CD4-positive, alpha-beta memory T cell (primary cell): ENCODE measurements around the gene NNT. TPM values are rescaled to one million over a fixed set of nuclear protein-coding genes. Genes with fewer than 3 reads are reported as not detected.

Source experiments
- CTCF ChIA-PET: fragments of 350-600 bp; sonication (Branson Sonifier 250); formaldehyde crosslinking; loops from one replicate; lab custom pipeline; 2021; ENCODE audit warnings: inconsistent platforms; ENCODE audit not compliant: partially characterized antibody; lab: Charles Lee
- POLR2A ChIA-PET: fragments of 350-600 bp; sonication (Branson Sonifier 250); formaldehyde crosslinking; loops from one replicate; lab custom pipeline; 2021; ENCODE audit not compliant: partially characterized antibody; lab: Charles Lee
- DNase-seq, 5 donors: peaks; one replicate each; pipeline versions ENCODE4 v3.0.0 to v3.0.0-alpha.2; 2020 to 2022; ENCODE audit warnings: mixed read lengths in 1 of 5
- H3K27ac ChIP-seq: one replicate; pipeline ENCODE4 v1.7.0; 2013; ENCODE audit warnings: low read depth, low read length
- H3K27me3 ChIP-seq: 2 replicates; pipeline ENCODE4 v1.7.0; 2013; ENCODE audit warnings: mild to moderate bottlenecking, low read length, moderate library complexity; ENCODE audit not compliant: insufficient read depth
- H3K36me3 ChIP-seq: 2 replicates; pipeline ENCODE4 v1.7.0; 2013; ENCODE audit warnings: mild to moderate bottlenecking, low read length, moderate library complexity; ENCODE audit not compliant: insufficient read depth
- H3K4me1 ChIP-seq: 2 replicates; pipeline ENCODE4 v1.7.0; 2013; ENCODE audit warnings: mild to moderate bottlenecking, low read length, moderate library complexity; ENCODE audit not compliant: insufficient read depth
- H3K4me3 ChIP-seq, 2 donors: one replicate each; pipeline ENCODE4 v1.7.0; 2013; ENCODE audit warnings: low read length in 2 of 2, mild to moderate bottlenecking in 1 of 2
- H3K9me3 ChIP-seq, 2 donors: one replicate each; pipeline ENCODE4 v1.7.0; 2013; ENCODE audit warnings: low read length in 2 of 2, control low read depth in 1 of 2; ENCODE audit not compliant: control insufficient read depth in 1 of 2
- H3K27ac Mint-ChIP-seq, 7 donors: one replicate each; pipeline ENCODE4 v1.8.0; 2020 to 2021; ENCODE audit warnings: mixed read lengths in 7 of 7, mild to moderate bottlenecking in 6 of 7, inconsistent platforms in 3 of 7, moderate library complexity in 3 of 7
- H3K27me3 Mint-ChIP-seq, 2 donors: one replicate each; pipeline ENCODE4 v1.8.0; 2020 to 2021; ENCODE audit warnings: mixed read lengths in 2 of 2
- H3K36me3 Mint-ChIP-seq, 2 donors: one replicate each; pipeline ENCODE4 v1.8.0; 2020 to 2021; ENCODE audit warnings: mixed read lengths in 2 of 2, inconsistent platforms in 1 of 2, mild to moderate bottlenecking in 1 of 2
- H3K4me1 Mint-ChIP-seq, 4 donors: one replicate each; pipeline ENCODE4 v1.8.0; 2020 to 2021; ENCODE audit warnings: mixed read lengths in 4 of 4, mild to moderate bottlenecking in 1 of 4
- H3K4me3 Mint-ChIP-seq, 8 donors: one replicate each; pipeline ENCODE4 v1.8.0; 2020 to 2021; ENCODE audit warnings: mixed read lengths in 8 of 8, mild to moderate bottlenecking in 7 of 8, moderate library complexity in 6 of 8, inconsistent platforms in 3 of 8
- H3K9me3 Mint-ChIP-seq, 8 donors: one replicate each; pipeline ENCODE4 v1.8.0; 2020 to 2021; ENCODE audit warnings: mixed read lengths in 8 of 8, mild to moderate bottlenecking in 5 of 8, inconsistent platforms in 3 of 8, moderate library complexity in 1 of 8
- intact Hi-C: fragments of 100-400 bp; cut with micrococcal nuclease; formaldehyde crosslinking; loops from one replicate; pipeline ENCODE4 v1.15.1; 2023
- polyA plus RNA-seq, 2 donors: library from polyadenylated mRNA; unstranded; fragments of 300-500 nt; fragmentation: Illumina TruSeq; gene quantifications; one replicate each; pipeline ENCODE4 v1.2.3, GENCODE V29; 2021
- total RNA-seq, 2 experiments: library from RNA; stranded (reverse); gene quantifications; one replicate each; pipeline ENCODE4 v1.2.3, GENCODE V29; 2021

The NNT gene
- total and polyA plus RNA-seq, 4 experiments from 2014 or later = 47.0 to 74.7 (median 56.8) TPM

DNA sequence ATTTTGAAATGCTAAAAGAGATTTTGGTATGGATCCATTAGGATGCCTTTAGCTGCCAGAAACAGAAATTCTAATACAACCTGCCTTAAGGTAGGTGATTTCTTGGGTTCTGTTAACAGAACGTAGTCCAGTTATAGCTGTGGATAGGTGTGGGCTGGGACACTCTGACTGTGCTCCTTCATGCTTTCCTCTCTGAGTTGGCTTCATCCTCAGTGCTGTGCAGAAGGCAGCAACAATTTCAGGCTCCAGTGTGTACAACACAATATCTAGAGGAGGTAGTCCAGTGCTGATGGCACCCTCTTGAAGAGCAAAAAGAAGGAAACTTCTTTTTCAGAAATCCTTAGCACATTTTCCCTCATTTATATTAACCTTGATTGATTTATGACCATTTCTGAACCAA, 34.4 kb downstream of the NNT start:
- H3K4me1 ChIP-seq = no peaks in the 10 kb centered on the region
- no peak overlapping the region for H3K4me3 ChIP-seq
- intact Hi-C loops = no loop called here
- no peaks in the 10 kb centered on the region for H3K27me3 ChIP-seq
- H3K27ac Mint-ChIP-seq = peak overlapping the region in 1 of 7 donors; percentile 17
- POLR2A ChIA-PET = interaction anchor here (1.2 kb wide), 1 partner anchor 153 kb away, joined by 4 read pairs; the partner anchor contains the start of gene TMEM267
- peaks cover 7% of the 10 kb centered on the region for H3K36me3 ChIP-seq
- DNase-seq = no peak
- no peak overlapping the region for H3K27ac ChIP-seq
- no peaks in the 10 kb centered on the region for H3K9me3 Mint-ChIP-seq
- CTCF ChIA-PET = interaction anchor here (0.5 to 1.3 kb wide), 5 partner anchors 8 to 325 kb away, joined by 3 to 4 read pairs (median 4); partner anchors contain the start of genes HMGCS1 and NNT
- peaks cover 31 to 60% of the 10 kb centered on the region in 2 donors for H3K36me3 Mint-ChIP-seq
- H3K27me3 Mint-ChIP-seq = no peaks in the 10 kb centered on the region
- peaks cover 30 to 46% (median 33%) of the 10 kb centered on the region in 4 donors for H3K4me1 Mint-ChIP-seq
- no peak overlapping the region for H3K4me3 Mint-ChIP-seq
- H3K9me3 ChIP-seq = no peaks in the 10 kb centered on the region

DNA sequence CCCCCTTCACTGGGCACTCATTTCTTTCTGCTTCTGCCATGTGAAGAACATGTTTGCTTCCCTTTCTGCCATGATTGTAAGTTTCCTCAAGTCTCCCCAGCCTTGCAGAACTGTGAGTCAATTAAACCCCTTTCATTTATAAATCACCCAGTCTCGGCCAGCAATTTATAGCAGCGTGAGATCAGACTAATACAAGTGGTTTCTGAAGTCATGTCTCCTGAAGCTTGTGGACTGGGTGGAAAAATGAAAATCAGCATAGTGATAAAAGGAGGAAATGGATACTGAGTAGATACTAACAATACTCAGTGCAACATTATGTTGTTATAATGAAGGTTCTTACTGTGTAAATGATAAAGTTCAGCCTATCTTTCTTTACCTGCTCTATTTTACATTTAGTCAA, 35.1 kb downstream of the NNT start:
- DNase-seq = no peak
- POLR2A ChIA-PET = interaction anchor here (1.2 kb wide), 1 partner anchor 154 kb away, joined by 4 read pairs; the partner anchor contains the start of gene TMEM267
- peaks cover 4% of the 10 kb centered on the region for H3K36me3 ChIP-seq

DNA sequence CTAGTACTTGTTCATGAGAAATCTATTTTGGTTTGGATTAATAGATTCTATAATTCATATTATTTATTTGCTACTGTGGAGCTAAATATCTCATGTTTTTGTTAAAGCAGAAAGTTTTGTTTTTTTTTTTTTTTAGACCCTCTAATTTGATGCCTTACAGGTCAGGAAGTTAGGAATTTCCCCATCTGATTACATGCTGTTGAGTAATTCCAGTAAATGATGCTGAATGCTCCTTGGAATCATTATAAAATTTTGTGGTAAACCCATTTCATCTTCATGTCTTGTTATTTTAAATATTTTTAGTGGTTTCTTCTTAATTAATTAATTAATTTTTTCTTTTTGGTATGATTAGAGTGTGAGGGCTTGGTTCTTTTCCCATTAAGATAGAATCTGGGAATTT, 35.6 kb downstream of the NNT start:
- intact Hi-C loops = no loop called here
- no peaks in the 10 kb centered on the region for H3K27me3 Mint-ChIP-seq
- no peak overlapping the region for H3K4me3 ChIP-seq
- no peak overlapping the region for H3K27ac Mint-ChIP-seq
- no peak overlapping the region for H3K27ac ChIP-seq
- H3K9me3 ChIP-seq = no peaks in the 10 kb centered on the region
- H3K36me3 Mint-ChIP-seq = peaks cover 27 to 56% of the 10 kb centered on the region in 2 donors
- POLR2A ChIA-PET = no interaction called here
- H3K36me3 ChIP-seq = peaks cover 4% of the 10 kb centered on the region
- no peak overlapping the region for H3K4me3 Mint-ChIP-seq
- no peaks in the 10 kb centered on the region for H3K4me1 ChIP-seq
- no peaks in the 10 kb centered on the region for H3K27me3 ChIP-seq
- peaks cover 28 to 38% (median 30%) of the 10 kb centered on the region in 4 donors for H3K4me1 Mint-ChIP-seq
- no peak for DNase-seq
- H3K9me3 Mint-ChIP-seq = no peaks in the 10 kb centered on the region
- CTCF ChIA-PET = no interaction called here

More for the DNA sequence above, 35.1 kb downstream of the NNT start:
- no peaks in the 10 kb centered on the region for H3K27me3 Mint-ChIP-seq
- intact Hi-C loops = no loop called here
- peaks cover 30 to 42% (median 33%) of the 10 kb centered on the region in 4 donors for H3K4me1 Mint-ChIP-seq
- no peaks in the 10 kb centered on the region for H3K9me3 Mint-ChIP-seq
- Histone ChIP-seq H3K27ac (no peak overlapping the region), H3K27me3 (no peaks in the 10 kb centered on the region), H3K4me1 (no peaks in the 10 kb centered on the region), H3K4me3 (no peak overlapping the region), H3K9me3 (no peaks in the 10 kb centered on the region)
- CTCF ChIA-PET = interaction anchor here (1.0 kb wide), 1 partner anchor 325 kb away, joined by 3 read pairs; the partner anchor contains the start of gene HMGCS1
- no peak overlapping the region for H3K27ac Mint-ChIP-seq
- no peak overlapping the region for H3K4me3 Mint-ChIP-seq
- H3K36me3 Mint-ChIP-seq = peaks cover 29 to 56% of the 10 kb centered on the region in 2 donors

DNA sequence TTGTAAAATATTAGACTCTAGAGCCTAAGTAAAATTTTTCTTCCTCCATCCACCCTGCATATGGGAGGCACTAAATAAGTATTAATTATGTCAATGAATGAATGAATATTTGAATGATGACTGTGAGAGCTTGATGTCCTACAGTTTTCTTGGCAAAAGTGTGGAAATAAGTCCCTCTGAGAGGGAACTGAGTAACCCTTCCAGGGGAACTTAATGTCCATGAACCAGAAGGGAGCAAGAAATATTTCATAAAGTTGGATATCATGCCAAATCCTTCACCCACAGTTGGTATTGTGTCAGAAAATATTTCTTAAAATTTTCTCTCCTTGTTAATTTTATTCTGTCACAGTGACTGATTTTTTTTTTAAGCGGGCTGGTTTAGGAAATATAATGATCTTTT, 36.6 kb downstream of the NNT start:
- H3K9me3 ChIP-seq = no peaks in the 10 kb centered on the region
- Mint-ChIP-seq H3K9me3 (no peaks in the 10 kb centered on the region), H3K4me1 (peaks cover 22 to 36% (median 28%) of the 10 kb centered on the region in 4 donors), H3K4me3 (no peak overlapping the region), H3K36me3 (peaks cover 20 to 57% of the 10 kb centered on the region in 2 donors), H3K27ac (peak overlapping the region in 4 of 7 donors; percentile 8 to 69 (median 30)), H3K27me3 (no peaks in the 10 kb centered on the region)
- no peak for DNase-seq
- POLR2A ChIA-PET = interaction anchor here (1.1 kb wide), 1 partner anchor 15 kb away, joined by 3 read pairs; no protein-coding TSS in a partner anchor
- intact Hi-C loops = no loop called here
- H3K4me1 ChIP-seq = no peaks in the 10 kb centered on the region
- no peaks in the 10 kb centered on the region for H3K27me3 ChIP-seq
- peaks cover 4% of the 10 kb centered on the region for H3K36me3 ChIP-seq
- CTCF ChIA-PET = interaction anchor here (1.0 kb wide), 1 partner anchor 8 kb away, joined by 4 read pairs; no protein-coding TSS in a partner anchor
- H3K27ac ChIP-seq = no peak overlapping the region
- no peak overlapping the region for H3K4me3 ChIP-seq

DNA sequence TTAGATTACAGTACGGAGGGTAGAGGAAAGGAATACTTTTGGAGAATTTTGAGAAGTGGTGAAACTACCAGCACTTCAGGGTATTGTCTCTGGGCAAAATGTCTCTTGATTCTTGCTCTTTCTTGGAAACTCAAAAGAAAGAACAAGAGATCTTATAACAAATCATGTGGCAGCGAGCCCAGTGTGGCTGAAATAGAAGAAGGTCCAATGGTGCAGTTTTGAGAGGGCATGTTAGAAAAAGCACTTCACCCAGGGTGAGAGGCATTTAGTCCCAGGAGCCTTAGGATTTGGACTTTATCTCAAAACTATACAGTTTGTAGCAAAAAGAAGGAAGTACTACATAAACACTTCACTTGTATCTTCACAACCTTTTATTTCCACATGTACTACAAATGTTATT, 39.4 kb downstream of the NNT start:
- no peaks in the 10 kb centered on the region for H3K36me3 ChIP-seq
- H3K27ac ChIP-seq = no peak overlapping the region
- POLR2A ChIA-PET = interaction anchor here (1.5 kb wide), 1 partner anchor 34 kb away, joined by 3 read pairs; no protein-coding TSS in a partner anchor
- CTCF ChIA-PET = interaction anchor here (1.4 kb wide), 1 partner anchor 11 kb away, joined by 4 read pairs; no protein-coding TSS in a partner anchor
- no peaks in the 10 kb centered on the region for H3K9me3 Mint-ChIP-seq
- H3K4me3 ChIP-seq = no peak overlapping the region
- intact Hi-C loops = no loop called here
- no peak overlapping the region for H3K4me3 Mint-ChIP-seq
- no peak for DNase-seq
- H3K27ac Mint-ChIP-seq = peak overlapping the region in 2 of 7 donors; percentile 6 to 24
- H3K4me1 ChIP-seq = no peaks in the 10 kb centered on the region
- no peaks in the 10 kb centered on the region for H3K27me3 Mint-ChIP-seq
- no peaks in the 10 kb centered on the region for H3K9me3 ChIP-seq
- H3K4me1 Mint-ChIP-seq = peaks cover 10 to 20% (median 17%) of the 10 kb centered on the region in 4 donors
- H3K36me3 Mint-ChIP-seq = peaks cover 15 to 52% of the 10 kb centered on the region in 2 donors
- no peaks in the 10 kb centered on the region for H3K27me3 ChIP-seq

DNA sequence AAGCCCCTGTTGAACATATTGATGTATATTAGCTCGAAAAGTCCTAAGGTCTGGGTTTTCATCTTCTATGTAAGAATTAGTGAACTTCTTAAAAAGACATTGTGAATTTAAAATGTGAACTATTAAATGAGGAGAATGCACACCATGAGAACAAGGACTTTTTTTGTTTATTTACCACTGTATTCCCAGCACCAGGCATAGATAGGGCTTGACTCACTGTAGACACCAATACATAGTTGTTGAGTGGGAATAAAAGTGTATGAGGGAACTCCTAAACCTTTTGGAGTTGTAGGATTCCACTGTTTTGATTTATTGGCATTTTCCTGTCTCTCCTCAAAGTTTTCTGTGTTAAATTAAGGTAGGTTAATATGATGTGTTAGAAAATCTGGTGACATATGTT, 40.3 kb downstream of the NNT start:
- no peak overlapping the region for H3K4me3 Mint-ChIP-seq
- no peaks in the 10 kb centered on the region for H3K9me3 ChIP-seq
- H3K27ac Mint-ChIP-seq = peak overlapping the region in 2 of 7 donors; percentile 22 to 64
- H3K9me3 Mint-ChIP-seq = no peaks in the 10 kb centered on the region
- H3K4me3 ChIP-seq = no peak overlapping the region
- no peak for DNase-seq
- H3K36me3 Mint-ChIP-seq = peaks cover 15 to 52% of the 10 kb centered on the region in 2 donors
- intact Hi-C loops = no loop called here
- no peaks in the 10 kb centered on the region for H3K27me3 ChIP-seq
- peaks cover 6% of the 10 kb centered on the region for H3K36me3 ChIP-seq
- POLR2A ChIA-PET = interaction anchor here (1.5 kb wide), 1 partner anchor 33 kb away, joined by 3 read pairs; no protein-coding TSS in a partner anchor
- no peak overlapping the region for H3K27ac ChIP-seq
- H3K27me3 Mint-ChIP-seq = no peaks in the 10 kb centered on the region
- CTCF ChIA-PET = no interaction called here
- peaks cover 8 to 15% (median 11%) of the 10 kb centered on the region in 4 donors for H3K4me1 Mint-ChIP-seq
- H3K4me1 ChIP-seq = no peaks in the 10 kb centered on the region

DNA sequence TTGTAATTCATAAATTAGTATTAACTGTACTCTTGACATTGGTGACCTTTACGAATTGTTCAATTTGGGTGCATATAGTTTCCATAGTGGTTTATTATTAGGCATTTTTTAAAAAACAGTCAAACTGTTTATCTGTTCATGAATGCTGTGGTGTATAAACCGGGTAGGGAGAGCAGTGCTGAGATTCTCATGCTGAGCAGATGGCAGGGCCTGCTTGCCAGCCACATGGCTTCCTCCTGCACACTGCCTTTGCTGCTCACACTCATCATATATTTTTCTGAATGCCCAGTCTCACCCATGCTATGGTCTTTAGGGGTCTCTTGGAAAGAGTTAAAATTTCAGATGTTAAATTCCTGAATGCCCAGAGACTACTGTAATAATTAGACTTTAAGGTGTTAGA, 40.8 kb downstream of the NNT start:
- ChIA-PET POLR2A (no interaction called here), CTCF (interaction anchor here (4.5 kb wide), 1 partner anchor 13 kb away, joined by 27 read pairs; no protein-coding TSS in a partner anchor)
- no peak for DNase-seq
- Histone ChIP-seq H3K4me1 (no peaks in the 10 kb centered on the region), H3K9me3 (no peaks in the 10 kb centered on the region), H3K27me3 (no peaks in the 10 kb centered on the region), H3K27ac (no peak overlapping the region), H3K4me3 (no peak overlapping the region), H3K36me3 (peaks cover 11% of the 10 kb centered on the region)
- intact Hi-C loops = no loop called here
- Mint-ChIP-seq H3K27ac (no peak overlapping the region), H3K4me1 (peaks cover 8 to 15% (median 11%) of the 10 kb centered on the region in 4 donors), H3K36me3 (peaks cover 20 to 56% of the 10 kb centered on the region in 2 donors), H3K27me3 (no peaks in the 10 kb centered on the region), H3K4me3 (no peak overlapping the region), H3K9me3 (no peaks in the 10 kb centered on the region)
